ENCODE results near the gene PGBD1.

GRCh38 chr6:28235912-28236452 is 45.4 kb upstream of the PGBD1 start:
- TF ChIP-seq POLR2A (IDR thresholded peaks at IDR 0.05), result no peak
- TF ChIP-seq CTCF (IDR thresholded peaks at IDR 0.05), result no peak

Measured in suprapubic skin (tissue), 3 donors.